HCT116 (cell line): Measurements from ENCODE around the gene ISL2. TPM values are rescaled to one million over a fixed set of nuclear protein-coding genes. Genes with fewer than 3 reads are reported as not detected.

Experiments
- ATAC-seq: fragments of 200-7000 bp; cut with Tn5 transposase; 2 replicates; pipeline ENCODE4 v1.9.1; 2020; ENCODE audit warnings: mild to moderate bottlenecking, moderate library complexity
- BruUV-seq: library from RNA; stranded (reverse); fragments of 400-500 nt; replicated peaks from 2 replicates; lab custom pipeline; 2021; lab: Mats Ljungman, UMichigan
- CTCF ChIA-PET: fragments of 300-600 bp; sonication (Branson Sonifier 250); formaldehyde crosslinking; loops from one replicate; lab custom pipeline; 2021; ENCODE audit warnings: antibody characterized with exemption; lab: Charles Lee
- POLR2A ChIA-PET: fragments of 300-600, 350-600 bp; sonication (Branson Sonifier 250); formaldehyde crosslinking; loops from one replicate; lab custom pipeline; 2021; ENCODE audit warnings: antibody characterized with exemption; lab: Charles Lee
- RAD21 ChIA-PET, 2 experiments: fragments of 300-600 bp; sonication (Branson Sonifier 250); formaldehyde crosslinking; loops; one replicate each; lab custom pipeline; 2023; ENCODE audit warnings: low total read pairs in 2 of 2; ENCODE audit not compliant: uncharacterized antibody in 2 of 2, unreplicated experiment in 2 of 2, low non-redundant PET in 1 of 2; lab: Charles Lee
- DNase-seq: peaks from one replicate; pipeline ENCODE4 v3.0.0-alpha.2; 2010; ENCODE audit warnings: low read depth, low spot score
- H2AFZ ChIP-seq: fragments of 200-600 bp; shearing (Covaris generic), sonication (generic); 2 replicates; pipeline ENCODE4 v1.6.1; 2017; ENCODE audit warnings: low read depth, mixed run types, mixed read lengths, antibody characterized with exemption, low read length; ENCODE audit not compliant: poor library complexity, severe bottlenecking
- H3K27ac ChIP-seq: 2 replicates; pipeline ENCODE4 v1.5.1; 2012; ENCODE audit warnings: low read depth, low read length
- H3K27me3 ChIP-seq: fragments of 200-600 bp; sonication (generic); 2 replicates; pipeline ENCODE4 v1.6.1; 2016; ENCODE audit warnings: mixed run types, low read length, mixed read lengths; ENCODE audit not compliant: insufficient read depth
- H3K36me3 ChIP-seq, 2 experiments: fragments of 200-500 bp in 1 of 2; fragments of 200-600 bp in 1 of 2; sonication (Bioruptor generic) in 1 of 2; sonication (generic) in 1 of 2; 2 replicates each; pipeline versions ENCODE4 v1.5.1 to v1.6.1; 2014 to 2016; ENCODE audit warnings: low read length in 2 of 2, inconsistent platforms in 1 of 2, mixed read lengths in 1 of 2, mixed run types in 1 of 2; ENCODE audit not compliant: insufficient read depth in 2 of 2, control insufficient read depth in 1 of 2
- H3K4me1 ChIP-seq, 2 experiments: fragments of 200-600 bp in 1 of 2; sonication (generic) in 1 of 2; 2 replicates each; pipeline versions ENCODE4 v1.5.1 to v1.6.1; 2012 to 2017; ENCODE audit warnings: low read length in 2 of 2, inconsistent platforms in 1 of 2, mild to moderate bottlenecking in 1 of 2, mixed read lengths in 1 of 2, mixed run types in 1 of 2, moderate library complexity in 1 of 2; ENCODE audit not compliant: insufficient read depth in 2 of 2, control insufficient read depth in 1 of 2
- H3K4me2 ChIP-seq: fragments of 200-600 bp; sonication (generic); 2 replicates; pipeline ENCODE4 v1.6.1; 2017; ENCODE audit warnings: mixed run types, low read length, mixed read lengths
- H3K4me3 ChIP-seq, 2 experiments: fragments of 200-600 bp in 1 of 2; sonication (generic) in 1 of 2; replicated peaks in 1 of 2; 2 replicates each; pipeline ENCODE4 v1.5.1; 2011 to 2016; ENCODE audit warnings: low read length in 2 of 2, control low read depth in 1 of 2, low read depth in 1 of 2, mild to moderate bottlenecking in 1 of 2, mixed read lengths in 1 of 2, mixed run types in 1 of 2
- H3K79me2 ChIP-seq: fragments of 200-600 bp; sonication (generic); 2 replicates; pipeline ENCODE4 v1.6.1; 2017; ENCODE audit warnings: mild to moderate bottlenecking, mixed run types, low read length, moderate library complexity, mixed read lengths; ENCODE audit not compliant: insufficient read depth
- H3K9ac ChIP-seq: fragments of 200-600 bp; sonication (generic); 2 replicates; pipeline ENCODE4 v1.6.1; 2016; ENCODE audit warnings: low read length, mixed read lengths
- H3K9me2 ChIP-seq: fragments of 200-600 bp; sonication (generic), shearing (Covaris generic); 2 replicates; pipeline ENCODE4 v1.6.1; 2017; ENCODE audit warnings: mixed run types, mild to moderate bottlenecking, moderate library complexity; ENCODE audit not compliant: insufficient read depth
- H3K9me3 ChIP-seq, 2 experiments: fragments of 200-500 bp in 1 of 2; fragments of 200-600 bp in 1 of 2; sonication (Bioruptor generic) in 1 of 2; sonication (generic) in 1 of 2; 2 replicates each; pipeline ENCODE4 v1.6.1; 2014 to 2017; ENCODE audit warnings: low read length in 2 of 2, mixed read lengths in 2 of 2, inconsistent platforms in 1 of 2, low read depth in 1 of 2, mild to moderate bottlenecking in 1 of 2, mixed run types in 1 of 2, moderate library complexity in 1 of 2; ENCODE audit not compliant: control insufficient read depth in 1 of 2, insufficient read depth in 1 of 2
- H4K20me1 ChIP-seq: fragments of 200-600 bp; sonication (generic), shearing (Covaris generic); 2 replicates; pipeline ENCODE4 v1.6.1; 2017; ENCODE audit warnings: mixed run types, mild to moderate bottlenecking, moderate library complexity; ENCODE audit not compliant: insufficient read depth
- CBX3 ChIP-seq: IDR thresholded peaks from 2 replicates; pipeline ENCODE4 v1.6.1; 2012; ENCODE audit warnings: low read depth
- CEBPB ChIP-seq: IDR thresholded peaks from 2 replicates; pipeline ENCODE4 v1.6.1; 2012; ENCODE audit warnings: low read depth
- EGR1 ChIP-seq: IDR thresholded peaks from 2 replicates; pipeline ENCODE4 v1.6.1; 2012; ENCODE audit warnings: low read depth
- EZH2phosphoT487 ChIP-seq: fragments of 200-600 bp; IDR thresholded peaks from 2 replicates; pipeline ENCODE4 v1.6.1; 2018; ENCODE audit warnings: antibody characterized with exemption, borderline replicate concordance
- FOSL1 ChIP-seq: IDR thresholded peaks from 2 replicates; pipeline ENCODE4 v1.6.1; 2012; ENCODE audit warnings: low read depth
- RAD21 ChIP-seq: IDR thresholded peaks from 2 replicates; pipeline ENCODE4 v1.6.1; 2012; ENCODE audit warnings: low read depth, mild to moderate bottlenecking
- SIN3A ChIP-seq: IDR thresholded peaks from 2 replicates; pipeline ENCODE4 v1.6.1; 2012; ENCODE audit warnings: low read depth
- SP1 ChIP-seq: IDR thresholded peaks from 2 replicates; pipeline ENCODE4 v1.6.1; 2012; ENCODE audit warnings: low read depth
- SRF ChIP-seq: IDR thresholded peaks from 2 replicates; pipeline ENCODE4 v1.6.1; 2012; ENCODE audit warnings: low read depth
- TCF7L2 ChIP-seq: IDR thresholded peaks from 2 replicates; pipeline ENCODE4 v1.7.0; 2011; ENCODE audit warnings: borderline replicate concordance, inconsistent platforms; ENCODE audit not compliant: insufficient read depth, insufficient read length; ENCODE audit errors: extremely low read depth
- YY1 ChIP-seq: IDR thresholded peaks from 2 replicates; pipeline ENCODE4 v1.6.1; 2011; ENCODE audit warnings: low read length, low read depth, moderate library complexity, mild to moderate bottlenecking; ENCODE audit not compliant: insufficient replicate concordance; ENCODE audit errors: extremely low read depth
- ZFX ChIP-seq: fragments of 450-650 bp; IDR thresholded peaks from 2 replicates; pipeline ENCODE4 v1.6.1; 2017
- ZNF274 ChIP-seq: fragments of 200-500 bp; sonication (Bioruptor generic); IDR thresholded peaks from 2 replicates; pipeline ENCODE4 v1.6.1; 2014; ENCODE audit warnings: mild to moderate bottlenecking, low read depth, low read length, inconsistent platforms
- intact Hi-C: fragments of 100-400 bp; cut with micrococcal nuclease; formaldehyde crosslinking; loops from 2 replicates; pipeline ENCODE4 v1.10.0; 2022
- total RNA-seq: library from RNA; stranded (reverse); gene quantifications from one replicate; pipeline ENCODE4 v1.2.1, GENCODE V29; 2021; ENCODE audit not compliant: unreplicated experiment
- TF ChIP-seq, protein P1 (sequence below): IDR thresholded peaks from 2 replicates; pipeline ENCODE4 v1.6.1; 2012
- TF ChIP-seq, protein P2 (sequence below): IDR thresholded peaks from 2 replicates; pipeline ENCODE4 v1.6.1; 2012
- TF ChIP-seq, protein P3 (sequence below): IDR thresholded peaks from 2 replicates; pipeline ENCODE4 v1.6.1; 2011; ENCODE audit warnings: mild to moderate bottlenecking, low read length, moderate library complexity; ENCODE audit not compliant: insufficient replicate concordance; ENCODE audit errors: extremely low read depth
- TF ChIP-seq, protein P4 (sequence below): IDR thresholded peaks from 2 replicates; pipeline ENCODE4 v1.6.1; 2012; ENCODE audit warnings: low read depth

The ISL2 gene
- total RNA-seq, 1 experiment from 2014 or later: 11.6 TPM

DNA sequence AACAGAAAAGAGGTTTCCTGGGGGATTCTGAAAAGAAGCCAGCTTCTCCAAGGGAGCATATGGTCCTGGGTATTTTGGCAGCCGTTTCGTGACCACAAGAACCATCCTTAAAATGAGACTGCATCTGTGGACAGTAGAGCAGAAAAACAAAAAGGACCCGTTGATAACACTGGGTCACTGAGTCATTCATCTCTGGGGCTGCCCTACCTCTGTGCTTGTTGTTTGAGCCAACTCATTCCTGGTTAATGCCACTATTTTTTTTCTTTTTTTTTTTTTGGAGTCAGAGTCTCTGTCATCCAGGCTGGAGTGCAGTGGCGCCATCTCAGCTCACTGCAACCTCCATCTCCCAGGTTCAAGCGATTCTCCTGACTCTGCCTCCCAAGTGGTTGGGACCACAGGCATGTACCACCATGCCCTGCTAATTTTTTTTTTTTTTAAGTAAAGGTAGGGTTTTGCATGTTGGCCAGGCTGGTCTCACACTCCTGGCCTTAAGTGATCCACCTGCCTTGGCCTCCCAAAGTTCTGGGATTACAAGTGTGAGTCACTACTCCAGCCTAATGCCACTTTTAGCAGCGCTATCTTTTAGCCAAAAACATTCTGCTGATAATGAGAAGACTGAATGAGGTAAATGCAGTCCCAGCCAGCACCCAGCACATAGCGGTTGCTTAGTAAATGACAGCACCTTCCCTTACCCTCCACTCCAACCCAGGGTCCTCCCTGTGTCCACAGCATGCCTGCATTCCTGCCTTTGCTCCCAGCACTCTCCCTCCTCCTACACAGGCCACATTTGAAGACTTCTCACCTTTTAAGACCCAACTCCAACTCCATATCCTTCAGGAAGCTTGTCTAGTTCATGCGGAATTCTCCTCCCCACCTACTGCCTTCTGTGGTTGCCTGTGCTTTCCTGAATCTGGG lies 9.1 kb upstream of the ISL2 start:
- H3K4me2 ChIP-seq: no peak overlapping the region
- RAD21 ChIA-PET: no interaction called here

More for the DNA sequence above, 9.1 kb upstream of the ISL2 start:
- H3K4me1 ChIP-seq: peaks cover 0 to 8% of the 10 kb centered on the region in 2 experiments; a peak in 2 of 4 replicates
- H2AFZ ChIP-seq: no peak overlapping the region
- H3K9me2 ChIP-seq: no peaks in the 10 kb centered on the region
- no peak for DNase-seq
- no peaks in the 10 kb centered on the region for H4K20me1 ChIP-seq
- no peak overlapping the region for H3K4me3 ChIP-seq
- TF ChIP-seq SRF (no peak), RAD21 (no peak), ZFX (no peak), FOSL1 (no peak), CBX3 (no peak), EZH2phosphoT487 (no peak), SP1 (no peak), ZNF274 (no peak), SIN3A (no peak), CEBPB (no peak), EGR1 (no peak), YY1 (no peak), TCF7L2 (no peak)
- TF ChIP-seq, protein P1, sequence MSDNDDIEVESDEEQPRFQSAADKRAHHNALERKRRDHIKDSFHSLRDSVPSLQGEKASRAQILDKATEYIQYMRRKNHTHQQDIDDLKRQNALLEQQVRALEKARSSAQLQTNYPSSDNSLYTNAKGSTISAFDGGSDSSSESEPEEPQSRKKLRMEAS: no peak
- TF ChIP-seq, protein P2, sequence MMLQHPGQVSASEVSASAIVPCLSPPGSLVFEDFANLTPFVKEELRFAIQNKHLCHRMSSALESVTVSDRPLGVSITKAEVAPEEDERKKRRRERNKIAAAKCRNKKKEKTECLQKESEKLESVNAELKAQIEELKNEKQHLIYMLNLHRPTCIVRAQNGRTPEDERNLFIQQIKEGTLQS: no peak
- TF ChIP-seq, protein P3, sequence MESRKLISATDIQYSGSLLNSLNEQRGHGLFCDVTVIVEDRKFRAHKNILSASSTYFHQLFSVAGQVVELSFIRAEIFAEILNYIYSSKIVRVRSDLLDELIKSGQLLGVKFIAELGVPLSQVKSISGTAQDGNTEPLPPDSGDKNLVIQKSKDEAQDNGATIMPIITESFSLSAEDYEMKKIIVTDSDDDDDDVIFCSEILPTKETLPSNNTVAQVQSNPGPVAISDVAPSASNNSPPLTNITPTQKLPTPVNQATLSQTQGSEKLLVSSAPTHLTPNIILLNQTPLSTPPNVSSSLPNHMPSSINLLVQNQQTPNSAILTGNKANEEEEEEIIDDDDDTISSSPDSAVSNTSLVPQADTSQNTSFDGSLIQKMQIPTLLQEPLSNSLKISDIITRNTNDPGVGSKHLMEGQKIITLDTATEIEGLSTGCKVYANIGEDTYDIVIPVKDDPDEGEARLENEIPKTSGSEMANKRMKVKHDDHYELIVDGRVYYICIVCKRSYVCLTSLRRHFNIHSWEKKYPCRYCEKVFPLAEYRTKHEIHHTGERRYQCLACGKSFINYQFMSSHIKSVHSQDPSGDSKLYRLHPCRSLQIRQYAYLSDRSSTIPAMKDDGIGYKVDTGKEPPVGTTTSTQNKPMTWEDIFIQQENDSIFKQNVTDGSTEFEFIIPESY: no peak
- TF ChIP-seq, protein P4, sequence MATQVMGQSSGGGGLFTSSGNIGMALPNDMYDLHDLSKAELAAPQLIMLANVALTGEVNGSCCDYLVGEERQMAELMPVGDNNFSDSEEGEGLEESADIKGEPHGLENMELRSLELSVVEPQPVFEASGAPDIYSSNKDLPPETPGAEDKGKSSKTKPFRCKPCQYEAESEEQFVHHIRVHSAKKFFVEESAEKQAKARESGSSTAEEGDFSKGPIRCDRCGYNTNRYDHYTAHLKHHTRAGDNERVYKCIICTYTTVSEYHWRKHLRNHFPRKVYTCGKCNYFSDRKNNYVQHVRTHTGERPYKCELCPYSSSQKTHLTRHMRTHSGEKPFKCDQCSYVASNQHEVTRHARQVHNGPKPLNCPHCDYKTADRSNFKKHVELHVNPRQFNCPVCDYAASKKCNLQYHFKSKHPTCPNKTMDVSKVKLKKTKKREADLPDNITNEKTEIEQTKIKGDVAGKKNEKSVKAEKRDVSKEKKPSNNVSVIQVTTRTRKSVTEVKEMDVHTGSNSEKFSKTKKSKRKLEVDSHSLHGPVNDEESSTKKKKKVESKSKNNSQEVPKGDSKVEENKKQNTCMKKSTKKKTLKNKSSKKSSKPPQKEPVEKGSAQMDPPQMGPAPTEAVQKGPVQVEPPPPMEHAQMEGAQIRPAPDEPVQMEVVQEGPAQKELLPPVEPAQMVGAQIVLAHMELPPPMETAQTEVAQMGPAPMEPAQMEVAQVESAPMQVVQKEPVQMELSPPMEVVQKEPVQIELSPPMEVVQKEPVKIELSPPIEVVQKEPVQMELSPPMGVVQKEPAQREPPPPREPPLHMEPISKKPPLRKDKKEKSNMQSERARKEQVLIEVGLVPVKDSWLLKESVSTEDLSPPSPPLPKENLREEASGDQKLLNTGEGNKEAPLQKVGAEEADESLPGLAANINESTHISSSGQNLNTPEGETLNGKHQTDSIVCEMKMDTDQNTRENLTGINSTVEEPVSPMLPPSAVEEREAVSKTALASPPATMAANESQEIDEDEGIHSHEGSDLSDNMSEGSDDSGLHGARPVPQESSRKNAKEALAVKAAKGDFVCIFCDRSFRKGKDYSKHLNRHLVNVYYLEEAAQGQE: no peak
- TF ChIP-seq, all 23 proteins: peak for 0
- BruUV-seq: no TSS peak
- Histone ChIP-seq H3K79me2 (no peaks in the 10 kb centered on the region), H3K27me3 (no peaks in the 10 kb centered on the region), H3K27ac (no peak overlapping the region), H3K36me3 (no peaks in the 10 kb centered on the region), H3K9ac (no peak overlapping the region), H3K9me3 (no peaks in the 10 kb centered on the region)
- ATAC-seq: no peak
- POLR2A ChIA-PET: interaction anchor here (0.7 kb wide), 1 partner anchor 9 kb away, joined by 3 read pairs; the partner anchor contains the start of gene ISL2
- intact Hi-C loops: no loop called here
- CTCF ChIA-PET: interaction anchor here (1.0 kb wide), 1 partner anchor 14 kb away, joined by 3 read pairs; no protein-coding TSS in a partner anchor
